WTC11 (cell line): ENCODE measurements around the gene ANKRD53. TPM values are rescaled to one million over a fixed set of nuclear protein-coding genes. Genes with fewer than 3 reads are reported as not detected.

Source experiments
- ATAC-seq: fragments of 200-7000 bp; cut with Tn5 transposase; 2 replicates; pipeline ENCODE4 v1.10.0; 2021; ENCODE audit warnings: mild to moderate bottlenecking, moderate library complexity
- CTCF ChIA-PET: fragments of 300-600 bp; sonication (Branson Sonifier 250); formaldehyde crosslinking; loops from one replicate; lab custom pipeline; 2021; ENCODE audit warnings: antibody characterized with exemption; lab: Charles Lee
- POLR2A ChIA-PET: fragments of 350-600 bp; sonication (Branson Sonifier 250); formaldehyde crosslinking; loops from one replicate; lab custom pipeline; 2021; ENCODE audit warnings: antibody characterized with exemption; lab: Charles Lee
- DNase-seq: peaks from one replicate; pipeline ENCODE4 v3.0.0; 2021; ENCODE audit warnings: low spot score
- H3K27ac Mint-ChIP-seq: 2 replicates; pipeline ENCODE4 v1.8.0; 2021; ENCODE audit warnings: mixed read lengths
- H3K27me3 Mint-ChIP-seq: 2 replicates; pipeline ENCODE4 v1.8.0; 2021; ENCODE audit warnings: low read depth, mild to moderate bottlenecking, moderate library complexity, mixed read lengths
- H3K36me3 Mint-ChIP-seq: 2 replicates; pipeline ENCODE4 v1.8.0; 2021; ENCODE audit warnings: mixed read lengths
- H3K4me1 Mint-ChIP-seq: 2 replicates; pipeline ENCODE4 v1.8.0; 2022; ENCODE audit warnings: mixed read lengths
- H3K4me3 Mint-ChIP-seq: 2 replicates; pipeline ENCODE4 v1.8.0; 2021; ENCODE audit warnings: mild to moderate bottlenecking, moderate library complexity, mixed read lengths
- H3K9me3 Mint-ChIP-seq: 2 replicates; pipeline ENCODE4 v1.8.0; 2021; ENCODE audit warnings: mixed read lengths
- CDX4 ChIP-seq: fragments of 250-450 bp; sonication (Bioruptor Pico); IDR thresholded peaks from 2 replicates; pipeline ENCODE4 v1.9.0; 2021; ENCODE audit warnings: moderate library complexity, mild to moderate bottlenecking, inconsistent platforms, borderline replicate concordance
- CTCF ChIP-seq: fragments of 200-600 bp; IDR thresholded peaks from 2 replicates; pipeline ENCODE4 v1.8.0; 2022; ENCODE audit warnings: antibody characterized with exemption
- GTF2I ChIP-seq: fragments of 250-450 bp; sonication (Bioruptor Pico); conservative IDR thresholded peaks from 2 replicates; pipeline ENCODE4 v1.4.0; 2021; ENCODE audit warnings: mild to moderate bottlenecking
- IRF2 ChIP-seq: sonication (generic); formaldehyde crosslinking; IDR thresholded peaks from 2 replicates; pipeline ENCODE4 v1.8.0; 2022; ENCODE audit warnings: low read depth, missing genetic modification reagents, borderline replicate concordance
- KAT7 ChIP-seq: sonication (generic); formaldehyde crosslinking; IDR thresholded peaks from 2 replicates; pipeline ENCODE4 v1.8.1; 2023; ENCODE audit warnings: missing genetic modification reagents, mild to moderate bottlenecking, borderline replicate concordance
- NFATC4 ChIP-seq: fragments of 250-450 bp; sonication (Bioruptor Pico); IDR thresholded peaks from 2 replicates; pipeline ENCODE4 v1.9.0; 2021; ENCODE audit warnings: mild to moderate bottlenecking
- NFE2L1 ChIP-seq: sonication (generic); formaldehyde crosslinking; IDR thresholded peaks from 2 replicates; pipeline ENCODE4 v1.8.1; 2023; ENCODE audit warnings: missing genetic modification reagents
- NFYB ChIP-seq: sonication (generic); formaldehyde crosslinking; conservative IDR thresholded peaks from 2 replicates; pipeline ENCODE4 v1.8.0; 2022; ENCODE audit warnings: low read depth, missing genetic modification reagents
- PRDM15 ChIP-seq: sonication (generic); formaldehyde crosslinking; IDR thresholded peaks from 2 replicates; pipeline ENCODE4 v1.8.0; 2022; ENCODE audit warnings: missing genetic modification reagents
- RORB ChIP-seq: fragments of 250-450 bp; sonication (Bioruptor Pico); IDR thresholded peaks from 2 replicates; pipeline ENCODE4 v1.9.0; 2021; ENCODE audit warnings: mild to moderate bottlenecking
- SMAD3 ChIP-seq: sonication (generic); formaldehyde crosslinking; IDR thresholded peaks from 2 replicates; pipeline ENCODE4 v1.8.0; 2022; ENCODE audit warnings: missing genetic modification reagents, mild to moderate bottlenecking, borderline replicate concordance
- SOX15 ChIP-seq: fragments of 250-450 bp; sonication (Bioruptor Pico); IDR thresholded peaks from 2 replicates; pipeline ENCODE4 v1.9.0; 2021; ENCODE audit warnings: mild to moderate bottlenecking
- ZBTB21 ChIP-seq: sonication (generic); formaldehyde crosslinking; IDR thresholded peaks from 2 replicates; pipeline ENCODE4 v1.8.1; 2023; ENCODE audit warnings: mild to moderate bottlenecking, missing genetic modification reagents, borderline replicate concordance
- ZNF121 ChIP-seq: sonication (generic); formaldehyde crosslinking; IDR thresholded peaks from 2 replicates; pipeline ENCODE4 v1.8.0; 2023; ENCODE audit warnings: missing genetic modification reagents
- ZNF232 ChIP-seq: sonication (generic); formaldehyde crosslinking; IDR thresholded peaks from 2 replicates; pipeline ENCODE4 v1.8.0; 2022; ENCODE audit warnings: mild to moderate bottlenecking, missing genetic modification reagents
- ZNF263 ChIP-seq: sonication (generic); formaldehyde crosslinking; IDR thresholded peaks from 2 replicates; pipeline ENCODE4 v1.8.1; 2022; ENCODE audit warnings: low read depth, mild to moderate bottlenecking, moderate library complexity, missing genetic modification reagents
- ZNF532 ChIP-seq: fragments of 250-450 bp; sonication (Bioruptor Pico); IDR thresholded peaks from 2 replicates; pipeline ENCODE4 v1.9.0; 2021; ENCODE audit warnings: mild to moderate bottlenecking, borderline replicate concordance
- ZSCAN18 ChIP-seq: fragments of 250-450 bp; sonication (Bioruptor Pico); IDR thresholded peaks from 2 replicates; pipeline ENCODE4 v2.1.2; 2022; ENCODE audit warnings: mild to moderate bottlenecking, moderate library complexity
- total RNA-seq: library from RNA; stranded (reverse); gene quantifications from 3 replicates; pipeline ENCODE4 v1.2.3, GENCODE V29; 2021

ANKRD53 gene
- total RNA-seq, 1 experiment from 2014 or later = 0.81 TPM

- TF ChIP-seq ZSCAN18 (CRISPR knock-in tag) (no peak), SOX15 (CRISPR knock-in tag) (no peak), ZNF263 (no peak), ZNF121 (CRISPR knock-in tag) (no peak), KAT7 (CRISPR knock-in tag) (no peak), PRDM15 (CRISPR knock-in tag) (no peak)
Observed at GRCh38 chr2:70964596-70965386, 13.6 kb upstream of the ANKRD53 start (continued).

GRCh38 chr2:70965506-70965905 is 12.9 kb upstream of the ANKRD53 start:
- TF ChIP-seq IRF2 (CRISPR knock-in tag) = no peak
- H3K27ac Mint-ChIP-seq = no peak overlapping the region
- H3K4me1 Mint-ChIP-seq = peaks cover 3% of the 10 kb centered on the region
- ChIA-PET POLR2A (interaction anchor here (0.7 kb wide), 1 partner anchor 441 kb away, joined by 3 read pairs; no protein-coding TSS in a partner anchor), CTCF (interaction anchor here (0.9 to 8.5 kb wide), 16 partner anchors 9 to 116 kb away, joined by 3 to 159 read pairs (median 6); partner anchors contain the start of genes ANKRD53 and NAGK)
- ATAC-seq = no peak
- no peaks in the 10 kb centered on the region for H3K9me3 Mint-ChIP-seq
- peak overlapping the region; percentile 63 for H3K4me3 Mint-ChIP-seq
- no peak for DNase-seq
- peaks cover 95% of the 10 kb centered on the region for H3K27me3 Mint-ChIP-seq
- no peaks in the 10 kb centered on the region for H3K36me3 Mint-ChIP-seq

- no peak for DNase-seq
- no peak for TF ChIP-seq SMAD3 (CRISPR knock-in tag)
- no peak for TF ChIP-seq RORB (CRISPR knock-in tag)
- TF ChIP-seq ZNF232 (CRISPR knock-in tag) = no peak
- Mint-ChIP-seq H3K27ac (no peak overlapping the region), H3K9me3 (no peaks in the 10 kb centered on the region), H3K4me1 (peaks cover 3% of the 10 kb centered on the region), H3K36me3 (no peaks in the 10 kb centered on the region), H3K4me3 (no peak overlapping the region), H3K27me3 (peaks cover 99% of the 10 kb centered on the region)
- ChIA-PET POLR2A (no interaction called here), CTCF (interaction anchor here (0.6 to 8.5 kb wide), 14 partner anchors 8 to 199 kb away, joined by 3 to 159 read pairs (median 6); partner anchors contain the start of gene ADD2)
- ATAC-seq = no peak
Observed at GRCh38 chr2:70966681-70967080, 11.7 kb upstream of the ANKRD53 start.

GRCh38 chr2:70967189-70967588 is 11.2 kb upstream of the ANKRD53 start:
- no peak overlapping the region for H3K27ac Mint-ChIP-seq
- no peak overlapping the region for H3K4me3 Mint-ChIP-seq
- CTCF ChIA-PET = interaction anchor here (1.0 to 8.5 kb wide), 7 partner anchors 7 to 96 kb away, joined by 3 to 159 read pairs (median 9); no protein-coding TSS in a partner anchor
- peaks cover 3% of the 10 kb centered on the region for H3K4me1 Mint-ChIP-seq
- H3K36me3 Mint-ChIP-seq = no peaks in the 10 kb centered on the region
- DNase-seq (no peak), ATAC-seq (no peak)
- no peaks in the 10 kb centered on the region for H3K9me3 Mint-ChIP-seq
- peaks cover 99% of the 10 kb centered on the region for H3K27me3 Mint-ChIP-seq
- POLR2A ChIA-PET = no interaction called here
- no peak for TF ChIP-seq GTF2I (CRISPR knock-in tag)
- TF ChIP-seq NFYB = no peak
- no peak for TF ChIP-seq CTCF
- no peak for TF ChIP-seq NFE2L1 (CRISPR knock-in tag)
- TF ChIP-seq ZNF532 (CRISPR knock-in tag) = no peak
- TF ChIP-seq ZBTB21 = no peak
- TF ChIP-seq NFATC4 (CRISPR knock-in tag) = no peak
- TF ChIP-seq CDX4 (CRISPR knock-in tag) = no peak
- no peak for TF ChIP-seq ZNF121 (CRISPR knock-in tag)
